GM12865 (cell line): ENCODE results near the gene PLA2G6.
A peak's percentile ranks its signal among the peaks of the same experiment; 100 is the strongest.

Experiments used
- DNase-seq: peaks from one replicate; pipeline ENCODE4 v3.0.0; 2010; ENCODE audit warnings: low read depth
- H3K4me3 ChIP-seq: 2 replicates; pipeline ENCODE4 v1.5.1; 2011; ENCODE audit warnings: mild to moderate bottlenecking, low read depth, low read length, control low read depth
- TF ChIP-seq, protein P1 (sequence below): IDR thresholded peaks from 2 replicates; pipeline ENCODE4 v1.5.1; 2011; ENCODE audit warnings: low read length, control low read depth, low read depth, inconsistent platforms; ENCODE audit not compliant: insufficient read depth; ENCODE audit errors: missing control alignments

Gene PLA2G6

DNA sequence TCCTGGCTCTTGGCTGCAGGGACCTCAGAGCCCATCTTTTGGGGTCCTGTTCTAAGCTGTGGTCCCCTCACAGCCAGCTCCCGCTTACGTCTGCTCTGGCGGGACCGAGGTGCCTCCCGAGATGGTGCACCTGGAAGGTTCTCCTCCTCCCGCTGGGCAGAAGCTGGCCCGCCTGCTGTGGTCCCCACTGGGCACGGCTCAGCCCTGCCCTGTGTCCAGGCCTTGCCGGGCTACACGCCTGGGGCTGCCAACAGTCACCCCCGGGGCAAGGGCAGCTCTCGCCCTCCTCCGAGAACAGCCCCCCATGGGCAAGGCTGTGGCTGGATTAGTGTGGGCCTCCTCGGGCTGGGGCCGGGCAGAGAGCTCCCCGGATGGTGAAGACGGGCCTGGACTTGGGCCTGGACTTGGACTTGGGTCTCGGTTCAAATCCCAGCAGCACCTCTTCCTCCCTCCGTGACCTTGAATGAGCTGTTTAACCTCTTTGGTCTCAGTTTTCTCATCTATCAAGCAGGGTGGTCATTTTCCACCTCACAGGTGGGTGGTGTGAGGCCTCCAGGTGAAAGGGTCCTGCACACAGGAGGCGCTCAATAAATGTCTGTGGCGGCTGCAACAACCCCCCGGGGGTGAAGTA lies 72.1 kb downstream of the PLA2G6 start:
- DNase-seq = no peak
- no peak overlapping the region for H3K4me3 ChIP-seq
- TF ChIP-seq, protein P1, sequence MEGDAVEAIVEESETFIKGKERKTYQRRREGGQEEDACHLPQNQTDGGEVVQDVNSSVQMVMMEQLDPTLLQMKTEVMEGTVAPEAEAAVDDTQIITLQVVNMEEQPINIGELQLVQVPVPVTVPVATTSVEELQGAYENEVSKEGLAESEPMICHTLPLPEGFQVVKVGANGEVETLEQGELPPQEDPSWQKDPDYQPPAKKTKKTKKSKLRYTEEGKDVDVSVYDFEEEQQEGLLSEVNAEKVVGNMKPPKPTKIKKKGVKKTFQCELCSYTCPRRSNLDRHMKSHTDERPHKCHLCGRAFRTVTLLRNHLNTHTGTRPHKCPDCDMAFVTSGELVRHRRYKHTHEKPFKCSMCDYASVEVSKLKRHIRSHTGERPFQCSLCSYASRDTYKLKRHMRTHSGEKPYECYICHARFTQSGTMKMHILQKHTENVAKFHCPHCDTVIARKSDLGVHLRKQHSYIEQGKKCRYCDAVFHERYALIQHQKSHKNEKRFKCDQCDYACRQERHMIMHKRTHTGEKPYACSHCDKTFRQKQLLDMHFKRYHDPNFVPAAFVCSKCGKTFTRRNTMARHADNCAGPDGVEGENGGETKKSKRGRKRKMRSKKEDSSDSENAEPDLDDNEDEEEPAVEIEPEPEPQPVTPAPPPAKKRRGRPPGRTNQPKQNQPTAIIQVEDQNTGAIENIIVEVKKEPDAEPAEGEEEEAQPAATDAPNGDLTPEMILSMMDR = no peak

DNA sequence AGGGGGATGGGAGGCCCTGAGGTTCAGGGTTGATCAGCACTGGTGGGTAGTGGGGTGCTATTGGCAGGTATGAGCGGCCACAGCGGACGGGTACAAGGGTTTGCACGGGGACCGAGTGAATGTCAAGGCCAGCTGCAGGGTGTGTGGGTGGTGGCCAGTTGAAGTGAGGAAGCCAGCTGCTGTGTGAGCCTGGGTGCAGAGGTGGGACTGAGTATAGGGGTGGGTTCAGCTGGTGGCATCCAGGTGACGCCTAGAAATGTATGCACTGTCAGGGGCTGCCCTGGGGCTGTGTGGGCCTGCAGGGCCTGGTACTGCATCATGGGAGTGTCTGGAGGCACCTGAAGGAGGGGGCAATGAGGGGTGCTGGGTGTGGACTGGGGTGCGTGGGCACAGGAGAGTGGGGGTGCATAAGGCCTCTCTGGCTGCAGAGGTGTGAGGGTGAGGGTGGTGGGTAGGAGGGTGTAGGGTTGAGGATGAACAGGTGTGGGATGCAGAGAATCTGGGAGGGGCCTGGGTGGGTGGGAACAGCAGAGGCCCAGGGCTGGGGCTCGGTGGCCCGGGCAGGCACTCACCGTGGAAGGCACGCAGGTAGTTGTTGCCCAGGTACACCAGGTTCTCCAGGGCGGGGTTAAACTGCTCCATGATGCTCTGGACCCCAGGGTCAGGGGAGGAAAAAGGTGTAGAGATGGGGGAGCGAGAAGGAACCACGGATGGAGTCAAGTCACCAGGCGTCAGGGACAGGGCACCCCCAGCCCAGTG lies 72.9 kb downstream of the PLA2G6 start:
- TF ChIP-seq, protein P1 = no peak
- no peak for DNase-seq
- no peak overlapping the region for H3K4me3 ChIP-seq

DNA sequence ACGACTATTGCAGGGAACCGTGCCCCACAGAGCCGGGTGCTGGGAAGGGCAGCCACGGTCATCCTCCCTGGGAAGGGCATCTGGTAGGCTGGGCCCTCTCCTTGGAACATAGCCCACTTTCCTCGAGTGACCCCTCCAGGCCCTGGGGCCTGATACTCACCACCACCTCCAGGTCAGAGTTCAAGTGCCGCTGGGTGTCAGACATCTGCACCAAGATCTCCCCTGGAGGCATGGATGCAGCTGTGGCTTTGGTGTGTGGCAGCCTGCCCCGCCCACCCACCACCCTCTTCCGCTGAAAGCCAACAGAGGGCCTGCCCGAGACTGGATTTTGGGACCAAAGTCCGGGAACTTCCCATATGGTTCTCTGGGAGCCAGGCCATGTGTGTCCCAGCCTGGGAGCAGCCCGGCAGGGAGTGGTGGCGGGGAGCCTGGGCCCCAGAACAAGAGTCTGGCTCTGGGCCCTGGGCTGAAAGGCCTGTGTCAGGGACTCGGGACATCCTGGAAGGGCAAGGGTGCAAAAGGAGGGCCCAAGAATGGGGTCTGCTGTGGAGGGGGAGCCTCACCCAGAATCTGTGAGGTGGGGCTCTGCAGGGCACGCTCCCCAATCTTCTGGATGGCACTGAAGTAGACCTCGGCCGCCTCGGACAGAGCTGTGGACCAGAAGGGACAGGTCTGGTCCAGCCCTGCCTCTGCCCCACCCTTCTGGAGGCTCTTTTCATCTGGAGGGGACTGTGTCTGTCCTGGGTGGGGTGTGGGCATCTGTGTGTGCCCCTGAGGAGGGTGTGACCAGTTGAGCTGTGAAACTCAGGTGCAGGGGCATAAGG lies 73.7 kb downstream of the PLA2G6 start:
- TF ChIP-seq, protein P1 = no peak
- DNase-seq = no peak
- H3K4me3 ChIP-seq = no peak overlapping the region

DNA sequence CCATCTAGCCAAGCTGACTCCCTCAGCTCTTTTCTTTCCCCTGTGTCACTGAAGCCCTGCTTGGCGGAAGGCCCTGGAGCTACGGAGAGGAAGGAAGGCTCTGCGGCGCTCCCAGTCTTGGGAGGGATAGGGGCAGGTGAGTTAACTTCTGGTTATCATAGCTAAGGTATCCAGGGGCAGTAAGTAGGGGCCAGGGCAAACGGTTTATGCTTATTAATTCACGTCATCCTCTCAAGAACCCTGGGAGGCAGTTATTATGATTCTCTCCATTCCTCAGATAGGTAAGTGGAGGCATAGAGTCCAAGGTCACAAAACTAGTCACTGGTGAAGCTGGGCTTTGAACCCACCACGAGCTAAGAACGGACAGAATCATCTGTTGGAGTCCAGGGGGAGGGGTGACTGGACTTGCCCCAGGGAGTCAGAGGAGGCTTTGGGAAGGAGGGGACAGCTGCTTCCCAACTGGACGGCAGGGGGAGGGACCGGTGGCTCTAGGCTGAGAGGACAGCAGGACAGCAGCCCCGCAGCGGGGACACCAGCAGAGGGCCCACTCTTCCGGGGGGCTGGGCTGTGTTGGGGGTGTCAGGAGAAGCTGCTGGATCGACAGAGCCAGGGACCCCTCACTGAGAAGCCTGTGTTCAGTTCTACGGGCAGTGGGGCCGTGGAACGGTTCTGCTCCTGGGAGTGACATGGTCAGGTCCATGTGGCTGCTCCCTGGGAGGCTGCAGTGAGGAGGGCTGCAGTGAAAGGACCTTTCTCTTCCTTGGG lies 74.6 kb downstream of the PLA2G6 start:
- TF ChIP-seq, protein P1 = no peak
- H3K4me3 ChIP-seq = no peak overlapping the region
- DNase-seq = no peak

DNA sequence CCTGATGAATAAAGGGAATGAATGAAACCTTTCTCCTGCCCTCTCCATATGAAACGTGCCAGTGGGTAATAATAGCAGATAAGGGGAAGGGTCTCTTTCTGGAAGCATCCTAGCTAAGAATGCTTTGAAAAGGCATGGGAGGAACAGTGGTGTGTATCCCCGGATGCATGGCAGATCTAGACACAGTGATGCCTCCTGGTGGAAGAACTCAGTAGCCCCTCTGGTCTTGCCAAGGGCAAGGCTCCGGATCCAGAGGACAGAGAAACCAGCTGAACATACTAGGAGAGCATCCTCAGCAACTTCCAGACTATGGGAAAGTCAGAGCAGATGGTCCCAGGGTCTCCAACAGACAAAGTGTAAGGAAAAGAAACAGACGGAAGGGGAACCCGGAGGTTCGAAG lies 77.5 kb downstream of the PLA2G6 start:
- TF ChIP-seq, protein P1 = peak; percentile 29
- no peak for DNase-seq
- no peak overlapping the region for H3K4me3 ChIP-seq

DNA sequence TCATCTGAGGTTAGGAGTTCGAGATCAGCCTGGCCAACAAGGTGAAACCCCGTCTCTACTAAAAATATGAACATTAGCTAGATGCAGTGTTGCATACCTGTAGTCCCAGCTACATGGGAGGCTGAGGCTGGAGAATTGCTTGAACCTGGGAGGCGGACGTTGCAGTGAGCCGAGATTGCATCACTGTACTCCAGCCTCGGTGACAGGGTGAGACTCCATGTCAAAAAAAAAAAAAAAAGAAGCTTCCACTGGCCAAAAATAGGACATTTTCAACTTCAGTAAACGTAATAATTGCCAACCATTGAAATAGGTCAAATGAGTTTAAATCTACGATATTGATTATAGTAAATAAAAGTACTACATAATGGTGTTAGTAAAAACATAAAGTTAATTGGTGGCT lies 78.0 kb downstream of the PLA2G6 start:
- TF ChIP-seq, protein P1 = no peak
- DNase-seq = no peak

More for the DNA sequence above, 78.0 kb downstream of the PLA2G6 start:
- H3K4me3 ChIP-seq = no peak overlapping the region
